Loucy (cell line): ENCODE data around the gene ITGB1BP1.

Experiments
- H2AFZ ChIP-seq: fragments of 200-600 bp; sonication (generic); 2 replicates; pipeline ENCODE4 v1.6.0; 2016; ENCODE audit warnings: antibody characterized with exemption, mild to moderate bottlenecking, low read length, moderate library complexity
- H3F3A ChIP-seq: fragments of 200-600 bp; 2 replicates; pipeline ENCODE4 v1.6.0; 2016; ENCODE audit warnings: antibody characterized with exemption, low read depth, mild to moderate bottlenecking
- H3K27me3 ChIP-seq: fragments of 200-600 bp; sonication (generic); 2 replicates; pipeline ENCODE4 v1.6.1; 2014; ENCODE audit warnings: low read length, mild to moderate bottlenecking; ENCODE audit not compliant: insufficient read depth, poor library complexity, severe bottlenecking
- H3K36me3 ChIP-seq: fragments of 200-600 bp; sonication (generic); 2 replicates; pipeline ENCODE4 v1.6.1; 2016; ENCODE audit warnings: low read length; ENCODE audit not compliant: insufficient read depth
- H3K4me1 ChIP-seq: fragments of 200-600 bp; sonication (generic); 2 replicates; pipeline ENCODE4 v1.5.1; 2014; ENCODE audit warnings: low read length, mild to moderate bottlenecking; ENCODE audit not compliant: insufficient read depth, poor library complexity, severe bottlenecking
- H3K4me2 ChIP-seq: fragments of 200-600 bp; sonication (generic); 2 replicates; pipeline ENCODE4 v1.6.0; 2014; ENCODE audit warnings: antibody characterized with exemption, low read length, low read depth, mild to moderate bottlenecking; ENCODE audit not compliant: poor library complexity, severe bottlenecking
- H3K4me3 ChIP-seq: fragments of 200-600 bp; sonication (generic); 2 replicates; pipeline ENCODE4 v1.5.1; 2014; ENCODE audit warnings: low read length, mild to moderate bottlenecking, mixed read lengths; ENCODE audit not compliant: poor library complexity, severe bottlenecking
- H3K79me2 ChIP-seq: fragments of 200-600 bp; sonication (generic); 2 replicates; pipeline ENCODE4 v1.6.1; 2014; ENCODE audit warnings: low read length; ENCODE audit not compliant: insufficient read depth
- H3K9ac ChIP-seq: fragments of 200-600 bp; sonication (generic); 2 replicates; pipeline ENCODE4 v1.6.0; 2014; ENCODE audit warnings: mild to moderate bottlenecking, low read depth, low read length, moderate library complexity; ENCODE audit not compliant: poor library complexity, severe bottlenecking
- H3K9me2 ChIP-seq: fragments of 200-600 bp; sonication (generic); replicated peaks from 2 replicates; pipeline ENCODE4 v1.6.1; 2016; ENCODE audit warnings: low read depth, low read length, mixed read lengths
- H3K9me3 ChIP-seq: fragments of 200-600 bp; sonication (generic); 2 replicates; pipeline ENCODE4 v1.6.1; 2014; ENCODE audit warnings: mild to moderate bottlenecking, antibody characterized with exemption, low read length, low read depth; ENCODE audit not compliant: insufficient read depth
- H4K20me1 ChIP-seq: fragments of 200-600 bp; sonication (generic); 2 replicates; pipeline ENCODE4 v1.6.0; 2014; ENCODE audit warnings: antibody characterized with exemption, low read length, mild to moderate bottlenecking; ENCODE audit not compliant: insufficient read depth, poor library complexity, severe bottlenecking
- EZH2phosphoT487 ChIP-seq: fragments of 200-600 bp; IDR thresholded peaks from 2 replicates; pipeline ENCODE4 v1.6.1; 2018; ENCODE audit warnings: antibody characterized with exemption, mild to moderate bottlenecking, moderate library complexity, borderline replicate concordance
- TF ChIP-seq, protein P1 (sequence below): fragments of 200-600 bp; sonication (generic); conservative IDR thresholded peaks from 2 replicates; pipeline ENCODE4 v1.5.1; 2014; ENCODE audit warnings: mild to moderate bottlenecking, antibody characterized with exemption, low read length

Gene ITGB1BP1

DNA sequence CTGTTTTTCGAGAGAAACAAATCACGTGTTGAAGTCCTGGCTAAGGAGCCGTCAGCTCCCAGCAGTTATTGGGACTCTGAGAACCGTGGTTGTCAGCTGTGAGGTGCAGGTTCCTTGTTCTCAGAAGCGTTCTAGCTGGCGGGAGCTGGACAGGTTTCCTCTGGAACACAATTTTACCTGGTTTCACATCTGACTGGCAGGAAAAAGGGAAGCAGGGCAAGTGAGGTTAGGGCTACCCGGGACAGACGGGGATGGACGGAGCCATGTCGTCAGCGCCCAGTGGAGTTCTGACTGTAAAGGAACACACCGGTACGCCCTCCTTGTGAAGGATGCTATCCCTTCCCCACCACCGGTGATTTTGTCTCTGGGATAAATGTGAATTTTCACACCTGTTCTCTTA, 26.1 kb downstream of the ITGB1BP1 start:
- no peak for TF ChIP-seq EZH2phosphoT487
- TF ChIP-seq, protein P1, sequence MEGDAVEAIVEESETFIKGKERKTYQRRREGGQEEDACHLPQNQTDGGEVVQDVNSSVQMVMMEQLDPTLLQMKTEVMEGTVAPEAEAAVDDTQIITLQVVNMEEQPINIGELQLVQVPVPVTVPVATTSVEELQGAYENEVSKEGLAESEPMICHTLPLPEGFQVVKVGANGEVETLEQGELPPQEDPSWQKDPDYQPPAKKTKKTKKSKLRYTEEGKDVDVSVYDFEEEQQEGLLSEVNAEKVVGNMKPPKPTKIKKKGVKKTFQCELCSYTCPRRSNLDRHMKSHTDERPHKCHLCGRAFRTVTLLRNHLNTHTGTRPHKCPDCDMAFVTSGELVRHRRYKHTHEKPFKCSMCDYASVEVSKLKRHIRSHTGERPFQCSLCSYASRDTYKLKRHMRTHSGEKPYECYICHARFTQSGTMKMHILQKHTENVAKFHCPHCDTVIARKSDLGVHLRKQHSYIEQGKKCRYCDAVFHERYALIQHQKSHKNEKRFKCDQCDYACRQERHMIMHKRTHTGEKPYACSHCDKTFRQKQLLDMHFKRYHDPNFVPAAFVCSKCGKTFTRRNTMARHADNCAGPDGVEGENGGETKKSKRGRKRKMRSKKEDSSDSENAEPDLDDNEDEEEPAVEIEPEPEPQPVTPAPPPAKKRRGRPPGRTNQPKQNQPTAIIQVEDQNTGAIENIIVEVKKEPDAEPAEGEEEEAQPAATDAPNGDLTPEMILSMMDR, result no peak
- Histone ChIP-seq H3K9ac (no peak overlapping the region), H4K20me1 (no peaks in the 10 kb centered on the region), H3F3A (peaks cover 3% of the 10 kb centered on the region; the same call in 1 of the 2 replicates), H3K9me2 (no peaks in the 10 kb centered on the region), H2AFZ (no peak overlapping the region), H3K9me3 (no peaks in the 10 kb centered on the region), H3K4me3 (no peak overlapping the region), H3K4me1 (peaks cover 7% of the 10 kb centered on the region), H3K36me3 (peaks cover 8% of the 10 kb centered on the region; the same call in 1 of the 2 replicates), H3K79me2 (no peaks in the 10 kb centered on the region), H3K27me3 (no peaks in the 10 kb centered on the region), H3K4me2 (no peak overlapping the region)

DNA sequence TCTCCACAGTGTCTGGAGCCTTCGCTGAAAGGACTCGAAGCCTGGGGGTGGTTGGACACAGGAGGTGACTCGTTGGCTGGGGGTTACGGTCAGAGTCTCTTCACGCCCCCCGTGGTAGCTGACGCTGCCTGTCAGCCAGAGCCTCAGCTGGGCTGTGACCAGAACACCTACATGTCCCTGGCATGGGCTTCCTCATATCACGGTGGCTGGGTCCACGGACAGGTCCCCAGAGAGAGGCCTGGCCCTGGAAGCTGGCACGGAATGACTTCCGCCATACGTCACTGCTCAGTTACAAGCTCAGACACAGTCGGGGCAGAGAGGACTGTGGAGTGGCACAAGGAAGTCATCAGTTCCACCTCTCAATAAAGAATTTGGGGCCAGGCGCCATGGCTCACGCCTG, 28.5 kb downstream of the ITGB1BP1 start:
- H4K20me1 ChIP-seq, result no peaks in the 10 kb centered on the region
- no peaks in the 10 kb centered on the region for H3K9me3 ChIP-seq
- no peak overlapping the region for H3K9ac ChIP-seq
- no peaks in the 10 kb centered on the region for H3K27me3 ChIP-seq
- H3K9me2 ChIP-seq, result no peaks in the 10 kb centered on the region
- peaks cover 12% of the 10 kb centered on the region; the same call in 1 of the 2 replicates for H3K36me3 ChIP-seq
- H3K79me2 ChIP-seq, result no peaks in the 10 kb centered on the region
- no peak overlapping the region for H2AFZ ChIP-seq
- H3K4me2 ChIP-seq, result no peak overlapping the region
- H3F3A ChIP-seq, result peaks cover 1% of the 10 kb centered on the region; the same call in 1 of the 2 replicates
- TF ChIP-seq EZH2phosphoT487, result no peak
- TF ChIP-seq, protein P1, result no peak
- H3K4me1 ChIP-seq, result peaks cover 6% of the 10 kb centered on the region
- no peak overlapping the region for H3K4me3 ChIP-seq

DNA sequence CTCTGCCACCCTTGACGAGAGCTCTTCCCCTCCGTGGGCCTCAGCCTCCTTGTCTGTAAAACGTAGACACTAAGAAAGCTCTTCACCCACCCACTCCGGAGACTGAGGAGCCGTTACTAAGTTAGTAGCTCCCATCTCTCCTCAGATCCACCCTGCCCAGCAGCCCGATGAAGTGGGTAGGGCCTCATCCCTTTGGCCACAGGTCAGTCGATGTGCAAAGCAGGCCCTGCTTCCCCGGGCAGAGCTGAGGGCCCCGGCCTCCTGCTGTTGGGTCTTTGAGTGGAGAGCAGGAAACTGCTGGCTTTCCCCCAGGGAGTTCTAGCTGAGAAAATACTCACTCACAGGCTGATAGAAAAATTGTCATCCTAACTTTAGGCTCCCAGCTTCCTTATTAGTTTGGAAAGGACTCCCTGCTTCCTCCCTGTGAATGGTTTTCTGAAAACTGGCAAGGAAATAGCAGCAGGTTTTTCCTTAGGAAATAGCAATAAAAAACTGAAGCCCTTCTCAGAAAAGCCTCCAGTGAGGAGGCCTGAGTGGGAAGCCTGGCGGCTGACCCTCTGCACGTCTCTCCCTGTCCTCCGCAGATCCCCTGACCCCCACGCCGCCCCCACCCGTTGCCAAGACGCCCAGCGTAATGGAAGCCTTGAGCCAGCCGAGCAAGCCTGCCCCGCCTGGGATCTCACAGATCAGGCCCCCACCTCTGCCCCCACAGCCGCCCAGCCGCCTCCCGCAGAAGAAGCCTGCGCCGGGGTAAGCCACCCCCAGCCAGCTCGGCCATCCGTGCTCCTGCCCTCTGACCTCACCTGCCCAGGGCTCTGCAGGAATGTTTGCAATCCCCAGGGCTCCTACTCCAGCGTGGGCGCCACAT, 30.2 kb downstream of the ITGB1BP1 start:
- Histone ChIP-seq H3K79me2 (no peaks in the 10 kb centered on the region), H3K36me3 (peaks cover 19% of the 10 kb centered on the region; the same call in 1 of the 2 replicates), H3K27me3 (no peaks in the 10 kb centered on the region), H3K4me1 (no peaks in the 10 kb centered on the region), H3K9ac (no peak overlapping the region), H3K4me3 (no peak overlapping the region), H4K20me1 (no peaks in the 10 kb centered on the region), H3K4me2 (no peak overlapping the region), H2AFZ (no peak overlapping the region), H3F3A (no peaks in the 10 kb centered on the region), H3K9me2 (no peaks in the 10 kb centered on the region), H3K9me3 (no peaks in the 10 kb centered on the region)
- no peak for TF ChIP-seq EZH2phosphoT487
- TF ChIP-seq, protein P1, result no peak
